HG03045 (cell line): Measurements from ENCODE around the gene SERPINB6.
"Not testable (repeated sequence)": the region's sequence is repeated elsewhere in the genome, so short reads cannot be mapped to it uniquely, and the experiment has no call there.

ENCODE experiments used
- ATAC-seq: cut with Tn5 transposase; IDR thresholded peaks from one replicate; pipeline ENCODE4 v1.9.1; 2021; ENCODE audit warnings: mild to moderate bottlenecking, moderate library complexity; ENCODE audit not compliant: unreplicated experiment

The SERPINB6 gene

GRCh38 chr6:2999618-3000557, 28.5 kb upstream of the SERPINB6 start, which contains the start of gene NQO2:
TSS of gene NQO2 (plus strand) at chr6:2999894. CDS start at chr6:3006553, 6,659 bp downstream.
- peak; percentile 72 for ATAC-seq

GRCh38 chr6:2998998-2999617, 27.7 kb upstream of the SERPINB6 start:
- peak; percentile 19 for ATAC-seq

- not testable (repeated sequence) for ATAC-seq
Observed at GRCh38 chr6:2998249-2998997, 27.1 kb upstream of the SERPINB6 start.

GRCh38 chr6:2993755-2994317, 22.5 kb upstream of the SERPINB6 start:
- no peak for ATAC-seq

GRCh38 chr6:2992330-2992979, 21.1 kb upstream of the SERPINB6 start:
- ATAC-seq: no peak

GRCh38 chr6:2990932-2991506, 19.7 kb upstream of the SERPINB6 start:
- no peak for ATAC-seq

GRCh38 chr6:2990248-2990931, 19.0 kb upstream of the SERPINB6 start:
- no peak for ATAC-seq

GRCh38 chr6:2989332-2990247, 18.2 kb upstream of the SERPINB6 start:
- ATAC-seq: peak; percentile 63

- peak; percentile 71 for ATAC-seq
Observed at GRCh38 chr6:2988426-2989331, 17.3 kb upstream of the SERPINB6 start.

GRCh38 chr6:2988094-2988425, 16.7 kb upstream of the SERPINB6 start:
- no peak for ATAC-seq

- ATAC-seq: no peak
Observed at GRCh38 chr6:2986722-2987221, 15.4 kb upstream of the SERPINB6 start.

GRCh38 chr6:2984738-2985406, 13.5 kb upstream of the SERPINB6 start:
- no peak for ATAC-seq

GRCh38 chr6:2982426-2983117, 11.2 kb upstream of the SERPINB6 start:
- ATAC-seq: no peak

- ATAC-seq: no peak
Observed at GRCh38 chr6:2980465-2980855, 9.1 kb upstream of the SERPINB6 start.

- no peak for ATAC-seq
Observed at GRCh38 chr6:2979819-2980464, 8.6 kb upstream of the SERPINB6 start.

GRCh38 chr6:2978923-2979322, 7.6 kb upstream of the SERPINB6 start:
- ATAC-seq: no peak
